H9 (cell line): ENCODE data around the gene SRGAP3. TPM values are rescaled to one million over a fixed set of nuclear protein-coding genes. Genes with fewer than 3 reads are reported as not detected.
"Not testable (repeated sequence)": the region's sequence is repeated elsewhere in the genome, so short reads cannot be mapped to it uniquely, and the experiment has no call there.

Experiments
- DNase-seq: peaks from one replicate; pipeline ENCODE4 v3.0.0-alpha.2; 2017
- H2AFZ ChIP-seq: one replicate; pipeline ENCODE4 v1.6.1; 2013; ENCODE audit warnings: mild to moderate bottlenecking, low read length, control low read depth, moderate library complexity
- H2AK5ac ChIP-seq: 2 replicates; pipeline ENCODE4 v1.6.1; 2013; ENCODE audit warnings: low read length, control low read depth, mixed read lengths; ENCODE audit not compliant: insufficient read length
- H2BK120ac ChIP-seq: one replicate; pipeline ENCODE4 v1.6.1; 2013; ENCODE audit warnings: low read depth, mild to moderate bottlenecking, low read length, control low read depth, inconsistent platforms; ENCODE audit not compliant: poor library complexity, severe bottlenecking
- H2BK12ac ChIP-seq: 2 replicates; pipeline ENCODE4 v1.6.1; 2013; ENCODE audit warnings: low read length, control low read depth, mixed read lengths, low read depth; ENCODE audit not compliant: insufficient read length
- H2BK15ac ChIP-seq: 2 replicates; pipeline ENCODE4 v1.6.1; 2013; ENCODE audit warnings: low read depth, low read length, control low read depth
- H2BK20ac ChIP-seq: one replicate; pipeline ENCODE4 v1.6.1; 2013; ENCODE audit warnings: low read depth, mild to moderate bottlenecking, low read length, control low read depth, inconsistent platforms; ENCODE audit not compliant: poor library complexity, severe bottlenecking
- H2BK5ac ChIP-seq: 2 replicates; pipeline ENCODE4 v1.6.1; 2013; ENCODE audit warnings: low read length, control low read depth, mixed read lengths; ENCODE audit not compliant: insufficient read length
- H3K14ac ChIP-seq: 2 replicates; pipeline ENCODE4 v1.6.1; 2013; ENCODE audit warnings: low read length, control low read depth; ENCODE audit not compliant: insufficient read depth
- H3K18ac ChIP-seq: 2 replicates; pipeline ENCODE4 v1.6.1; 2013; ENCODE audit warnings: low read depth, mild to moderate bottlenecking, mixed read lengths, low read length, control low read depth; ENCODE audit not compliant: insufficient read length
- H3K23ac ChIP-seq: 2 replicates; pipeline ENCODE4 v1.6.1; 2013; ENCODE audit warnings: low read length, control low read depth, mixed read lengths, low read depth; ENCODE audit not compliant: insufficient read length
- H3K23me2 ChIP-seq: 2 replicates; pipeline ENCODE4 v1.6.1; 2013; ENCODE audit warnings: low read depth, mild to moderate bottlenecking, mixed read lengths, low read length, control low read depth; ENCODE audit not compliant: insufficient read length, poor library complexity, severe bottlenecking
- H3K27ac ChIP-seq: 2 replicates; pipeline ENCODE4 v1.5.1; 2013; ENCODE audit warnings: low read length, control low read depth, mixed read lengths, low read depth; ENCODE audit not compliant: insufficient read length
- H3K27me3 ChIP-seq: 2 replicates; pipeline ENCODE4 v1.6.1; 2013; ENCODE audit warnings: low read length, control low read depth, inconsistent platforms; ENCODE audit not compliant: insufficient read depth
- H3K4ac ChIP-seq: 2 replicates; pipeline ENCODE4 v1.6.1; 2013; ENCODE audit warnings: low read depth, mild to moderate bottlenecking, control low read depth, inconsistent platforms, low read length, moderate library complexity
- H3K4me1 ChIP-seq: 2 replicates; pipeline ENCODE4 v1.6.1; 2013; ENCODE audit warnings: low read length, control low read depth, inconsistent platforms; ENCODE audit not compliant: insufficient read depth
- H3K4me2 ChIP-seq: 2 replicates; pipeline ENCODE4 v1.6.1; 2013; ENCODE audit warnings: low read length, control low read depth, mixed read lengths; ENCODE audit not compliant: insufficient read length, insufficient read depth
- H3K56ac ChIP-seq: 2 replicates; pipeline ENCODE4 v1.6.1; 2013; ENCODE audit warnings: low read depth, mild to moderate bottlenecking, mixed read lengths, low read length, control low read depth; ENCODE audit not compliant: insufficient read length
- H3K79me1 ChIP-seq: 2 replicates; pipeline ENCODE4 v1.6.1; 2013; ENCODE audit warnings: low read depth, mild to moderate bottlenecking, moderate library complexity, low read length, control low read depth, inconsistent platforms; ENCODE audit not compliant: insufficient read depth, poor library complexity, severe bottlenecking
- H3K79me2 ChIP-seq: 2 replicates; pipeline ENCODE4 v1.6.1; 2013; ENCODE audit warnings: low read length, control low read depth, inconsistent platforms; ENCODE audit not compliant: insufficient read depth
- H3K9ac ChIP-seq: 2 replicates; pipeline ENCODE4 v1.6.1; 2013; ENCODE audit warnings: low read length, control low read depth, mixed read lengths; ENCODE audit not compliant: insufficient read length; ENCODE audit errors: extremely low read depth
- H3K9me3 ChIP-seq: one replicate; pipeline ENCODE4 v1.6.1; 2013; ENCODE audit warnings: low read depth, low read length, inconsistent platforms; ENCODE audit not compliant: control insufficient read depth
- H3T11ph ChIP-seq: one replicate; pipeline ENCODE4 v1.6.1; 2013; ENCODE audit warnings: mild to moderate bottlenecking, low read length, control low read depth, inconsistent platforms
- H4K20me1 ChIP-seq: one replicate; pipeline ENCODE4 v1.6.1; 2013; ENCODE audit not compliant: control insufficient read depth, insufficient read length, insufficient read depth
- H4K5ac ChIP-seq: 2 replicates; pipeline ENCODE4 v1.6.1; 2013; ENCODE audit warnings: low read depth, mild to moderate bottlenecking, mixed read lengths, low read length, control low read depth; ENCODE audit not compliant: insufficient read length
- H4K8ac ChIP-seq: replicated peaks from 2 replicates; pipeline ENCODE4 v1.6.1; 2013; ENCODE audit warnings: low read length, control low read depth, mixed read lengths, low read depth; ENCODE audit not compliant: insufficient read length
- H4K91ac ChIP-seq: 2 replicates; pipeline ENCODE4 v1.6.1; 2013; ENCODE audit warnings: low read depth, mild to moderate bottlenecking, moderate library complexity, mixed read lengths, low read length, control low read depth; ENCODE audit not compliant: insufficient read length
- H3K27ac Mint-ChIP-seq, 3 experiments: 2 replicates in 2 of 3; 3 replicates in 1 of 3; pipeline ENCODE4 v1.8.0; 2020 to 2021; ENCODE audit warnings: mixed read lengths in 3 of 3, mild to moderate bottlenecking in 1 of 3, moderate library complexity in 1 of 3
- H3K27me3 Mint-ChIP-seq: 2 replicates; pipeline ENCODE4 v1.8.0; 2021; ENCODE audit warnings: low read depth, mild to moderate bottlenecking, moderate library complexity, mixed read lengths
- H3K36me3 Mint-ChIP-seq, 3 experiments: 2 replicates in 2 of 3; 3 replicates in 1 of 3; pipeline ENCODE4 v1.8.0; 2020 to 2021; ENCODE audit warnings: low read depth in 3 of 3, mixed read lengths in 3 of 3; ENCODE audit not compliant: insufficient read depth in 1 of 3
- H3K4me1 Mint-ChIP-seq, 2 experiments: 2 replicates each; pipeline ENCODE4 v1.8.0; 2020; ENCODE audit warnings: mixed read lengths in 2 of 2
- H3K4me3 Mint-ChIP-seq, 2 experiments: 2 replicates in 1 of 2; 3 replicates in 1 of 2; pipeline ENCODE4 v1.8.0; 2020 to 2021; ENCODE audit warnings: mild to moderate bottlenecking in 2 of 2, mixed read lengths in 2 of 2, moderate library complexity in 1 of 2
- H3K9me3 Mint-ChIP-seq, 2 experiments: 2 replicates in 1 of 2; 3 replicates in 1 of 2; pipeline ENCODE4 v1.8.0; 2020; ENCODE audit warnings: mild to moderate bottlenecking in 2 of 2, mixed read lengths in 2 of 2, moderate library complexity in 1 of 2
- WGBS: extraction: QIAGEN DNeasy Blood & Tissue Kit; methylation state at CpG from one replicate; pipeline ENCODE4 v1.1.7; 2013; ENCODE audit warnings: missing lambda C conversion rate, low lambda C conversion rate, mixed read lengths; ENCODE audit not compliant: insufficient read length; ENCODE audit errors: extremely low coverage; 5-methylcytosine and 5-hydroxymethylcytosine counted together
- total RNA-seq: library from RNA; stranded (reverse); gene quantifications from 2 replicates; pipeline ENCODE4 v1.2.1, GENCODE V29; 2021
- TF ChIP-seq, protein P1 (sequence below): fragments of 200-600 bp; sonication (generic); conservative IDR thresholded peaks from 3 replicates; pipeline ENCODE4 v1.8.0; 2021; ENCODE audit warnings: antibody characterized with exemption, mild to moderate bottlenecking

SRGAP3 gene
- total RNA-seq, 1 experiment from 2014 or later: 3.4 TPM

- H2BK5ac ChIP-seq: no peak overlapping the region
- H4K20me1 ChIP-seq: no peaks in the 10 kb centered on the region
- Mint-ChIP-seq H3K4me3 (no peak overlapping the region), H3K9me3 (peaks cover 0 to 3% of the 10 kb centered on the region in 2 experiments; a peak in 2 of 5 replicates), H3K36me3 (peaks cover 0 to 1% (median 0%) of the 10 kb centered on the region in 3 experiments; a peak in 2 of 7 replicates), H3K27ac (no peak overlapping the region; a peak in 1 of 7 replicates), H3K27me3 (no peaks in the 10 kb centered on the region), H3K4me1 (peaks cover 9 to 15% of the 10 kb centered on the region in 2 experiments)
- H3K9ac ChIP-seq: no peak overlapping the region
- H2BK12ac ChIP-seq: no peak overlapping the region
- no peak overlapping the region for H4K91ac ChIP-seq
- no peaks in the 10 kb centered on the region for H3K79me1 ChIP-seq
- no peak overlapping the region for H2AFZ ChIP-seq
- no peak overlapping the region for H3K18ac ChIP-seq
- H2BK120ac ChIP-seq: no peak overlapping the region
- no peak overlapping the region for H3K4me2 ChIP-seq
- H3T11ph ChIP-seq: no peak overlapping the region
- WGBS: no CpG with 5 or more reads among the region's 8 CpGs
- H3K56ac ChIP-seq: no peak overlapping the region
- H3K4ac ChIP-seq: no peak overlapping the region
- H2AK5ac ChIP-seq: no peak overlapping the region
- no peak overlapping the region for H4K8ac ChIP-seq
- H3K14ac ChIP-seq: peak overlapping the region; percentile 54; the same call in 1 of the 2 replicates
- no peak overlapping the region for H3K27ac ChIP-seq
- no peaks in the 10 kb centered on the region for H3K27me3 ChIP-seq
- no peaks in the 10 kb centered on the region for H3K9me3 ChIP-seq
- no peak overlapping the region for H2BK15ac ChIP-seq
- DNase-seq: no peak
- H3K79me2 ChIP-seq: no peaks in the 10 kb centered on the region
- no peak overlapping the region for H2BK20ac ChIP-seq
- H3K23me2 ChIP-seq: no peaks in the 10 kb centered on the region
- no peak overlapping the region for H3K23ac ChIP-seq
- H3K4me1 ChIP-seq: no peaks in the 10 kb centered on the region
- TF ChIP-seq, protein P1, sequence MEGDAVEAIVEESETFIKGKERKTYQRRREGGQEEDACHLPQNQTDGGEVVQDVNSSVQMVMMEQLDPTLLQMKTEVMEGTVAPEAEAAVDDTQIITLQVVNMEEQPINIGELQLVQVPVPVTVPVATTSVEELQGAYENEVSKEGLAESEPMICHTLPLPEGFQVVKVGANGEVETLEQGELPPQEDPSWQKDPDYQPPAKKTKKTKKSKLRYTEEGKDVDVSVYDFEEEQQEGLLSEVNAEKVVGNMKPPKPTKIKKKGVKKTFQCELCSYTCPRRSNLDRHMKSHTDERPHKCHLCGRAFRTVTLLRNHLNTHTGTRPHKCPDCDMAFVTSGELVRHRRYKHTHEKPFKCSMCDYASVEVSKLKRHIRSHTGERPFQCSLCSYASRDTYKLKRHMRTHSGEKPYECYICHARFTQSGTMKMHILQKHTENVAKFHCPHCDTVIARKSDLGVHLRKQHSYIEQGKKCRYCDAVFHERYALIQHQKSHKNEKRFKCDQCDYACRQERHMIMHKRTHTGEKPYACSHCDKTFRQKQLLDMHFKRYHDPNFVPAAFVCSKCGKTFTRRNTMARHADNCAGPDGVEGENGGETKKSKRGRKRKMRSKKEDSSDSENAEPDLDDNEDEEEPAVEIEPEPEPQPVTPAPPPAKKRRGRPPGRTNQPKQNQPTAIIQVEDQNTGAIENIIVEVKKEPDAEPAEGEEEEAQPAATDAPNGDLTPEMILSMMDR: no peak
- H4K5ac ChIP-seq: no peak overlapping the region
Measured at GRCh38 chr3:9087831-9088413, 161.5 kb downstream of the SRGAP3 start.

DNA sequence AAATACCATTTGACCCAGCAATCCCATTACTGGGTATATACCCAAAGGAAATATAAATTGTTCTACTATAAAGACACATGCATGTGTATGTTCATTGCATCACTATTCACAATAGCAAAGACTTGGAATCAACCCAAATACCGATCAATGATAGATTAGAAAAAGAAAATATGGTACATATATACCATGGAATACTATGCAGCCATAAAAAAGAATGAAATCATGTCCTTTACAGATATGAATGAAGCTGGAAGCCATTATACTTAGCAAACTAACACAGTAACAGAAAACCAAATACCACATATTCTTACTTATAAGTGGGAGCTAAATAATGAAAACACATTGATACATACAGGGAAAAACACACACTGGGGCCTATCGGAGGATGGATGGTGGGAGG is 164.0 kb downstream of the SRGAP3 start:
- not testable (repeated sequence) for H2BK12ac ChIP-seq, H4K5ac ChIP-seq, H2AFZ ChIP-seq, H4K8ac ChIP-seq, H3K9me3 ChIP-seq, H2BK15ac ChIP-seq, H3K23me2 ChIP-seq, H3K23ac ChIP-seq, H3K14ac ChIP-seq, H2BK20ac ChIP-seq, H3K4ac ChIP-seq, H4K20me1 ChIP-seq, H3K4me1 ChIP-seq, H3K18ac ChIP-seq, H3K4me1 Mint-ChIP-seq, H3K27ac Mint-ChIP-seq, H2AK5ac ChIP-seq, H3K27ac ChIP-seq, H3K27me3 Mint-ChIP-seq, H2BK5ac ChIP-seq, H3K4me3 Mint-ChIP-seq, H3K9ac ChIP-seq, H3K79me2 ChIP-seq, H3T11ph ChIP-seq, H3K56ac ChIP-seq, H4K91ac ChIP-seq, DNase-seq, H3K4me2 ChIP-seq, H3K27me3 ChIP-seq, H2BK120ac ChIP-seq, H3K79me1 ChIP-seq
- Mint-ChIP-seq H3K36me3 (peaks cover 7 to 19% (median 11%) of the 10 kb centered on the region in 3 experiments), H3K9me3 (peaks cover 15 to 18% of the 10 kb centered on the region in 2 experiments)
- no CpG with 5 or more reads among the region's 2 CpGs for WGBS
